GM19238 (cell line): Measurements from ENCODE around the gene SNTB2.
"Not testable (repeated sequence)": the region's sequence is repeated elsewhere in the genome, so short reads cannot be mapped to it uniquely, and the experiment has no call there.

Experiments used
- DNase-seq: peaks from one replicate; pipeline ENCODE4 v3.0.0; 2011; ENCODE audit warnings: low spot score; ENCODE audit not compliant: insufficient read length

Gene SNTB2

GRCh38 chr16:69283851-69284250 lies 96.9 kb downstream of the SNTB2 start:
- no peak for DNase-seq

GRCh38 chr16:69285240-69285639 lies 98.3 kb downstream of the SNTB2 start:
- no peak for DNase-seq

- DNase-seq, result peak; percentile 5
Observed at GRCh38 chr16:69286941-69287713, 100.2 kb downstream of the SNTB2 start.

- DNase-seq, result not testable (repeated sequence)
Observed at GRCh38 chr16:69291657-69292056, 104.7 kb downstream of the SNTB2 start.

- no peak for DNase-seq
Observed at GRCh38 chr16:69293401-69293800, 106.4 kb downstream of the SNTB2 start.

- DNase-seq, result no peak
Observed at GRCh38 chr16:69294051-69294450, 107.1 kb downstream of the SNTB2 start.

- DNase-seq, result not testable (repeated sequence)
Observed at GRCh38 chr16:69296771-69297170, 109.8 kb downstream of the SNTB2 start.

GRCh38 chr16:69298261-69298660 lies 111.3 kb downstream of the SNTB2 start:
- DNase-seq, result no peak

- DNase-seq, result no peak
Observed at GRCh38 chr16:69301187-69301586, 114.2 kb downstream of the SNTB2 start.

GRCh38 chr16:69301861-69302260 lies 114.9 kb downstream of the SNTB2 start:
- no peak for DNase-seq

GRCh38 chr16:69302301-69302700 lies 115.3 kb downstream of the SNTB2 start:
- no peak for DNase-seq

GRCh38 chr16:69306031-69306430 lies 119.1 kb downstream of the SNTB2 start:
- DNase-seq, result no peak

GRCh38 chr16:69307091-69307490 lies 120.1 kb downstream of the SNTB2 start:
- no peak for DNase-seq

- DNase-seq, result no peak
Observed at GRCh38 chr16:69307856-69308255, 120.9 kb downstream of the SNTB2 start.

- no peak for DNase-seq
Observed at GRCh38 chr16:69309316-69309715, 122.4 kb downstream of the SNTB2 start.

GRCh38 chr16:69310653-69311532 lies 123.9 kb downstream of the SNTB2 start, which contains the start of gene VPS4A:
VPS4A (plus strand) TSS chr16:69311350; CDS start chr16:69311512, 162 bp downstream.
- DNase-seq, result peak; percentile 98

- DNase-seq, result peak; percentile 63
Observed at GRCh38 chr16:69311533-69312387, 124.8 kb downstream of the SNTB2 start.

GRCh38 chr16:69313469-69313868 lies 126.5 kb downstream of the SNTB2 start:
- DNase-seq, result no peak

- no peak for DNase-seq
Observed at GRCh38 chr16:69314534-69314933, 127.6 kb downstream of the SNTB2 start.

- DNase-seq, result no peak
Observed at GRCh38 chr16:69315486-69316311, 128.7 kb downstream of the SNTB2 start.
